Measurements from ENCODE around the gene ECE2.

Gene ECE2

DNA sequence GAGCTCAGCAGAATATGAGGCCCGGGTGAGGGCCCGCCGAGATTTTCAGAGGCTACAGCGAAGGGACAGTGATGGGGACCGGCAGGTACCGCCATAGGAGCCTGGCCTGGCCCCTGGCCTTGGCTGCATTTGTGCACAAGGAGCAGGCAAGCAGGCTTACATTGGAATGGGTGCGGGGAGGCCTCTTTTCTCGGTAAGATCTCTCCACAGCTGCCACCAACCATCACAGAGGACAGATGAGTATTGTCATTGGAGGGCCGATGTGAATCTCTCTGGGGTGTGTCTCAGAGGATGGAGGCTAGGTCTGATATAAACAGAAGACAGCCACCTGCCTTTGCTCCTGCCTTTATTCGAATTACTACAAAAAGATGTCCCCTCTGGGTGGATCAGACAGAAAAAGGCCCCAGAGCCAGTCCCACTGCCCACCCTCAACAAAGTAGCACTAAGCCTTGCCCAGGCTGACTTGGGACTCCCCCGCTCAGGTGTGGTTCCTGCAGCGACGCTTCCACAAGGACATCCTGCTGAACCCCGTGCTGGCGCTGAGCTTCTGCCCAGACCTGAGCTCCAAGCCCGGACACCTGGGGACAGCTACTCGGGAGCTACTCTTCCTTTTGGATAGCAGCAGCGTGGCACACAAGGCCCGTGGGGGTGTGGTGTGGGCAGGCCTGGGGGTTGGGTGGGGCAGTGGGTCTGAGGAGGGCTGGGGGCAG, 41.0 kb upstream of the ECE2 start:
- H3K79me2 ChIP-seq (ENCODE audit: low read length) = no peaks in the 10 kb centered on the region
- no peaks in the 10 kb centered on the region for H3K9me3 ChIP-seq (replicated peaks; ENCODE audit: insufficient read depth, low read length)
- DNase-seq = no peak
- no peak overlapping the region for H3K9ac ChIP-seq (ENCODE audit: low read length)
- H3K4me1 ChIP-seq (ENCODE audit: low read length) = no peaks in the 10 kb centered on the region
- H3K27ac ChIP-seq (ENCODE audit: low read length) = no peak overlapping the region
- no peaks in the 10 kb centered on the region for H3K36me3 ChIP-seq (replicated peaks; ENCODE audit: insufficient read depth, low read length)
- no peak overlapping the region for H3K4me2 ChIP-seq (ENCODE audit: low read depth, low read length)
- TF ChIP-seq EZH2 (optimal IDR thresholded peaks at IDR 0.05; ENCODE audit: low read depth, low read length) = no peak
- H3F3A ChIP-seq (ENCODE audit: insufficient read depth, low read length) = no peaks in the 10 kb centered on the region
- H4K20me1 ChIP-seq (ENCODE audit: insufficient read depth, low read length) = no peaks in the 10 kb centered on the region
- no peak overlapping the region for H2AFZ ChIP-seq (ENCODE audit: low read length)
- no peak overlapping the region for H3K4me3 ChIP-seq (ENCODE audit: low read length)
- H3K9me2 ChIP-seq (replicated peaks; ENCODE audit: insufficient read depth, low read length) = no peaks in the 10 kb centered on the region
- H3K27me3 ChIP-seq (replicated peaks; ENCODE audit: insufficient read depth, low read length) = peaks cover 55% of the 10 kb centered on the region

GRCh38 chr3:184235381-184236032, 40.3 kb upstream of the ECE2 start:
- Histone ChIP-seq H3F3A (ENCODE audit: insufficient read depth, low read length) (no peaks in the 10 kb centered on the region), H3K4me1 (ENCODE audit: low read length) (no peaks in the 10 kb centered on the region), H2AFZ (ENCODE audit: low read length) (no peak overlapping the region), H3K4me3 (ENCODE audit: low read length) (no peak overlapping the region), H3K9me3 (replicated peaks; ENCODE audit: insufficient read depth, low read length) (no peaks in the 10 kb centered on the region), H4K20me1 (ENCODE audit: insufficient read depth, low read length) (no peaks in the 10 kb centered on the region), H3K36me3 (replicated peaks; ENCODE audit: insufficient read depth, low read length) (no peaks in the 10 kb centered on the region), H3K27me3 (replicated peaks; ENCODE audit: insufficient read depth, low read length) (peaks cover 48% of the 10 kb centered on the region), H3K4me2 (ENCODE audit: low read depth, low read length) (no peak overlapping the region), H3K27ac (ENCODE audit: low read length) (no peak overlapping the region), H3K9ac (ENCODE audit: low read length) (no peak overlapping the region), H3K9me2 (replicated peaks; ENCODE audit: insufficient read depth, low read length) (no peaks in the 10 kb centered on the region), H3K79me2 (ENCODE audit: low read length) (no peaks in the 10 kb centered on the region)
- TF ChIP-seq CTCF (IDR thresholded peaks at IDR 0.05; ENCODE audit: low read length) (no peak), EZH2 (optimal IDR thresholded peaks at IDR 0.05; ENCODE audit: low read depth, low read length) (no peak), EZH2phosphoT487 (IDR thresholded peaks at IDR 0.05; ENCODE audit: low read length) (no peak)
- DNase-seq = no peak

DNA sequence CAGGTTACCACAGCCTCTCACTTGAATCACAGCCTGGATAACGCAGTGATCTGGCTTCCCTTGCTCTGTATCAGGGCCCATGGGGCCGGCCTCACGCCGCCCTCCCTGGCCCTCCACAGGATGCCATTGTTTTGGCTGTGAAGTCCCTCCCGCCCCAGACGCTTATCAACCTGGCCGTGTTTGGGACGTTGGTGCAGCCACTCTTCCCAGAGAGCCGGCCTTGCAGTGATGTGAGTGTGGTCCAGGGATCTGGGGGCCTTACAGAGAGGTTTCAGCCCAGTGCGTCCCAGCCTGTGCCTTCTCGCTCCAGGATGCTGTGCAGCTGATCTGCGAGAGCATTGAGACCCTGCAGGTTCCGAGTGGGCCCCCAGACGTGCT, 39.8 kb upstream of the ECE2 start:
- Histone ChIP-seq H3K27me3 (replicated peaks; ENCODE audit: insufficient read depth, low read length) (peaks cover 45% of the 10 kb centered on the region), H3K79me2 (ENCODE audit: low read length) (no peaks in the 10 kb centered on the region), H3K9ac (ENCODE audit: low read length) (no peak overlapping the region), H3K9me3 (replicated peaks; ENCODE audit: insufficient read depth, low read length) (no peaks in the 10 kb centered on the region), H3K4me2 (ENCODE audit: low read depth, low read length) (no peak overlapping the region), H4K20me1 (ENCODE audit: insufficient read depth, low read length) (no peaks in the 10 kb centered on the region), H2AFZ (ENCODE audit: low read length) (no peak overlapping the region), H3F3A (ENCODE audit: insufficient read depth, low read length) (no peaks in the 10 kb centered on the region), H3K4me1 (ENCODE audit: low read length) (no peaks in the 10 kb centered on the region), H3K27ac (ENCODE audit: low read length) (no peak overlapping the region), H3K4me3 (ENCODE audit: low read length) (no peak overlapping the region), H3K9me2 (replicated peaks; ENCODE audit: insufficient read depth, low read length) (no peaks in the 10 kb centered on the region), H3K36me3 (replicated peaks; ENCODE audit: insufficient read depth, low read length) (no peaks in the 10 kb centered on the region)
- TF ChIP-seq EZH2phosphoT487 (IDR thresholded peaks at IDR 0.05; ENCODE audit: low read length) (no peak), CTCF (IDR thresholded peaks at IDR 0.05; ENCODE audit: low read length) (no peak), EZH2 (optimal IDR thresholded peaks at IDR 0.05; ENCODE audit: low read depth, low read length) (no peak)
- no peak for DNase-seq

DNA sequence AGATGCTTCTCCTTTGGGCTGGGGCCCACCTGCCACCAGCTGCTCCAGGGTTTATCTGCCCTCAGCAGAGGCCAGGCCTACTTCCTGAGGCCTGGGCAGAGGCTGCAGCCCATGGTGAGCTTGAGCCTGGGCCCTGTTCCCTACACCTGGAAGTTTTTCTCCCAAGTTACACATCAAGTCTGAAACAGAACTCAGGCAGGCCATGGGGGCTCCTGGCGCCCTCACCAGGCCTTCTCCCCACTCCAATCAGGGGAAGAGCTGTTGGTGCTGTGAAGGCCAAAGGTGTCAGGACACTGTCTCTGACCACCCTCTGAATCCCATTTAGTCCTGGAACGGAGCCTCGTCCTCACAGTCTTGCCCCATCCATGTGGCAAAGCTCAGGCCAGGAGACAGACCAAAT, 39.2 kb upstream of the ECE2 start:
- Histone ChIP-seq H3K27ac (ENCODE audit: low read length) (no peak overlapping the region), H3K4me2 (ENCODE audit: low read depth, low read length) (no peak overlapping the region), H3K79me2 (ENCODE audit: low read length) (no peaks in the 10 kb centered on the region), H3F3A (ENCODE audit: insufficient read depth, low read length) (no peaks in the 10 kb centered on the region), H3K36me3 (replicated peaks; ENCODE audit: insufficient read depth, low read length) (no peaks in the 10 kb centered on the region), H3K9me2 (replicated peaks; ENCODE audit: insufficient read depth, low read length) (no peaks in the 10 kb centered on the region), H2AFZ (ENCODE audit: low read length) (no peak overlapping the region), H3K4me1 (ENCODE audit: low read length) (no peaks in the 10 kb centered on the region), H3K4me3 (ENCODE audit: low read length) (no peak overlapping the region), H3K27me3 (replicated peaks; ENCODE audit: insufficient read depth, low read length) (peaks cover 39% of the 10 kb centered on the region), H4K20me1 (ENCODE audit: insufficient read depth, low read length) (no peaks in the 10 kb centered on the region), H3K9ac (ENCODE audit: low read length) (no peak overlapping the region), H3K9me3 (replicated peaks; ENCODE audit: insufficient read depth, low read length) (no peaks in the 10 kb centered on the region)
- no peak for DNase-seq
- TF ChIP-seq EZH2 (optimal IDR thresholded peaks at IDR 0.05; ENCODE audit: low read depth, low read length) (no peak), EZH2phosphoT487 (IDR thresholded peaks at IDR 0.05; ENCODE audit: low read length) (no peak), CTCF (IDR thresholded peaks at IDR 0.05; ENCODE audit: low read length) (no peak)

Data from MM.1S (cell line).